IMR-90 (cell line): ENCODE data around the gene BAD. TPM values are rescaled to one million over a fixed set of nuclear protein-coding genes. Genes with fewer than 3 reads are reported as not detected.

Experiments
- ATAC-seq: fragments of 200-7000 bp; cut with Tn5 transposase; 2 replicates; pipeline ENCODE4 v1.9.1; 2020; ENCODE audit warnings: low read depth, mild to moderate bottlenecking, moderate library complexity
- BruUV-seq: library from RNA; stranded (reverse); fragments of 400-500 nt; replicated peaks from 2 replicates; lab custom pipeline; 2021; lab: Mats Ljungman, UMichigan
- CTCF ChIA-PET: fragments of 300-600 bp; formaldehyde crosslinking; extraction: SDS; loops from one replicate; lab custom pipeline; 2021; ENCODE audit warnings: antibody characterized with exemption; lab: Yijun Ruan, JAX
- POLR2A ChIA-PET: fragments of 300-600 bp; sonication (Branson Sonifier 250); formaldehyde crosslinking; loops from one replicate; lab custom pipeline; 2022; ENCODE audit warnings: antibody characterized with exemption; ENCODE audit not compliant: unreplicated experiment; lab: Charles Lee
- DNase-seq: peaks from one replicate; pipeline ENCODE4 v3.0.0; 2013
- H2AFZ ChIP-seq: replicated peaks from 2 replicates; pipeline ENCODE3; 2013; ENCODE audit warnings: low read length, mild to moderate bottlenecking; ENCODE audit not compliant: poor library complexity
- H2AK5ac ChIP-seq: 2 replicates; pipeline ENCODE4 v1.6.1; 2013; ENCODE audit warnings: low read depth, low read length, inconsistent platforms
- H2AK9ac ChIP-seq: replicated peaks from 2 replicates; pipeline ENCODE3; 2013; ENCODE audit warnings: mild to moderate bottlenecking, low read depth, low read length, moderate library complexity; ENCODE audit not compliant: poor library complexity
- H2BK120ac ChIP-seq: 2 replicates; pipeline ENCODE4 v1.6.1; 2013; ENCODE audit warnings: low read depth, low read length, inconsistent platforms
- H2BK15ac ChIP-seq: 3 replicates; pipeline ENCODE4 v1.6.1; 2013; ENCODE audit warnings: low read depth, low read length, inconsistent platforms
- H2BK20ac ChIP-seq: 2 replicates; pipeline ENCODE4 v1.6.1; 2013; ENCODE audit warnings: low read depth, mild to moderate bottlenecking, inconsistent platforms, low read length, moderate library complexity
- H2BK5ac ChIP-seq: 2 replicates; pipeline ENCODE4 v1.6.1; 2013; ENCODE audit warnings: mild to moderate bottlenecking, low read depth, low read length, inconsistent platforms; ENCODE audit not compliant: poor library complexity, severe bottlenecking
- H3K14ac ChIP-seq: replicated peaks from 2 replicates; pipeline ENCODE4 v1.6.1; 2013; ENCODE audit warnings: low read depth, low read length, inconsistent platforms
- H3K18ac ChIP-seq: 2 replicates; pipeline ENCODE4 v1.6.1; 2013; ENCODE audit warnings: low read depth, low read length, control low read depth
- H3K23ac ChIP-seq: 2 replicates; pipeline ENCODE4 v1.6.1; 2013; ENCODE audit warnings: low read depth, low read length, inconsistent platforms
- H3K27ac ChIP-seq: 2 replicates; pipeline ENCODE4 v1.5.1; 2013; ENCODE audit warnings: mild to moderate bottlenecking, control low read depth, low read length; ENCODE audit not compliant: insufficient read depth
- H3K27me3 ChIP-seq: 2 replicates; pipeline ENCODE4 v1.6.1; 2013; ENCODE audit warnings: low read length; ENCODE audit not compliant: control insufficient read depth, insufficient read depth
- H3K36me3 ChIP-seq: 2 replicates; pipeline ENCODE4 v1.6.1; 2013; ENCODE audit warnings: low read length, mixed read lengths; ENCODE audit not compliant: control insufficient read depth, insufficient read depth
- H3K4ac ChIP-seq: 2 replicates; pipeline ENCODE4 v1.6.1; 2013; ENCODE audit warnings: low read depth, low read length, inconsistent platforms
- H3K4me1 ChIP-seq: 2 replicates; pipeline ENCODE4 v1.6.1; 2013; ENCODE audit warnings: low read length, mixed read lengths; ENCODE audit not compliant: control insufficient read depth, insufficient read depth
- H3K4me2 ChIP-seq: 2 replicates; pipeline ENCODE4 v1.6.1; 2013; ENCODE audit warnings: low read depth, mild to moderate bottlenecking, control low read depth, low read length, moderate library complexity
- H3K4me3 ChIP-seq: 2 replicates; pipeline ENCODE4 v1.5.1; 2013; ENCODE audit warnings: low read depth, mild to moderate bottlenecking, control low read depth, low read length, moderate library complexity; ENCODE audit not compliant: insufficient read depth
- H3K56ac ChIP-seq: 2 replicates; pipeline ENCODE4 v1.6.1; 2013; ENCODE audit warnings: low read length, inconsistent platforms; ENCODE audit not compliant: insufficient read depth; ENCODE audit errors: extremely low read depth
- H3K79me1 ChIP-seq, 2 experiments: 2 replicates each; pipeline ENCODE4 v1.6.1; 2013; ENCODE audit warnings: low read length in 2 of 2, inconsistent platforms in 1 of 2, low read depth in 1 of 2
- H3K9ac ChIP-seq: 2 replicates; pipeline ENCODE4 v1.6.1; 2013; ENCODE audit warnings: low read depth, low read length, control low read depth
- H3K9me1 ChIP-seq: 2 replicates; pipeline ENCODE4 v1.6.1; 2013; ENCODE audit warnings: low read length, inconsistent platforms; ENCODE audit not compliant: insufficient read depth
- H3K9me3 ChIP-seq: 2 replicates; pipeline ENCODE4 v1.6.1; 2013; ENCODE audit warnings: low read length; ENCODE audit not compliant: control insufficient read depth, insufficient read depth
- H4K20me1 ChIP-seq: 2 replicates; pipeline ENCODE4 v1.6.1; 2013; ENCODE audit warnings: low read length, inconsistent platforms; ENCODE audit not compliant: insufficient read depth
- H4K5ac ChIP-seq: 2 replicates; pipeline ENCODE4 v1.6.1; 2013; ENCODE audit warnings: mild to moderate bottlenecking, low read depth, low read length, control low read depth
- H4K8ac ChIP-seq, 2 experiments: 2 replicates each; pipeline ENCODE4 v1.6.1; 2013; ENCODE audit warnings: low read depth in 2 of 2, low read length in 2 of 2, control low read depth in 1 of 2, inconsistent platforms in 1 of 2
- H4K91ac ChIP-seq: 2 replicates; pipeline ENCODE4 v1.6.1; 2013; ENCODE audit warnings: low read depth, low read length, inconsistent platforms; ENCODE audit not compliant: insufficient read depth
- BHLHE40 ChIP-seq: fragments of 150-350 bp; IDR thresholded peaks from 2 replicates; pipeline ENCODE4 v1.6.1; 2016; ENCODE audit warnings: mild to moderate bottlenecking, low read depth, low read length
- CEBPB ChIP-seq: IDR thresholded peaks from 2 replicates; pipeline ENCODE4 v1.6.1; 2012; ENCODE audit warnings: low read depth, low read length, improper control_type of control experiment
- CHD1 ChIP-seq: IDR thresholded peaks from 2 replicates; pipeline ENCODE4 v1.6.1; 2012; ENCODE audit warnings: low read depth, low read length, improper control_type of control experiment
- CTCF ChIP-seq: conservative IDR thresholded peaks from 2 replicates; pipeline ENCODE4 v1.5.1; 2012; ENCODE audit warnings: mild to moderate bottlenecking, low read depth, low read length, improper control_type of control experiment
- FOS ChIP-seq: fragments of 150-350 bp; IDR thresholded peaks from 2 replicates; pipeline ENCODE4 v1.6.1; 2016; ENCODE audit warnings: low read depth, low read length
- MAFK ChIP-seq: IDR thresholded peaks from 2 replicates; pipeline ENCODE4 v1.6.1; 2012; ENCODE audit warnings: low read depth, low read length, improper control_type of control experiment
- MAZ ChIP-seq: IDR thresholded peaks from 2 replicates; pipeline ENCODE4 v1.6.1; 2012; ENCODE audit warnings: low read depth, mild to moderate bottlenecking, low read length, improper control_type of control experiment, moderate library complexity, borderline replicate concordance
- MXI1 ChIP-seq: IDR thresholded peaks from 2 replicates; pipeline ENCODE4 v1.6.1; 2012; ENCODE audit warnings: low read depth, mild to moderate bottlenecking, low read length, moderate library complexity, borderline replicate concordance
- NFE2L2 ChIP-seq: fragments of 150-350 bp; IDR thresholded peaks from 2 replicates; pipeline ENCODE4 v1.6.1; 2016; ENCODE audit warnings: low read depth, mild to moderate bottlenecking, low read length
- POLR2A ChIP-seq: IDR thresholded peaks from 2 replicates; pipeline ENCODE4 v1.6.1; 2012; ENCODE audit warnings: mild to moderate bottlenecking, low read depth, low read length
- RAD21 ChIP-seq: IDR thresholded peaks from 2 replicates; pipeline ENCODE4 v1.6.1; 2012; ENCODE audit warnings: low read length, improper control_type of control experiment
- RCOR1 ChIP-seq: IDR thresholded peaks from 2 replicates; pipeline ENCODE4 v1.6.1; 2012; ENCODE audit warnings: mild to moderate bottlenecking, low read length, improper control_type of control experiment; ENCODE audit not compliant: insufficient replicate concordance
- RFX5 ChIP-seq: IDR thresholded peaks from 2 replicates; pipeline ENCODE4 v1.8.0; 2012; ENCODE audit warnings: low read depth, mild to moderate bottlenecking, low read length, moderate library complexity
- SMC3 ChIP-seq: fragments of 150-350 bp; IDR thresholded peaks from 2 replicates; pipeline ENCODE4 v1.6.1; 2016; ENCODE audit warnings: low read depth, mild to moderate bottlenecking, antibody characterized with exemption, low read length, moderate library complexity
- USF2 ChIP-seq: fragments of 150-350 bp; IDR thresholded peaks from 2 replicates; pipeline ENCODE4 v1.6.1; 2017; ENCODE audit warnings: mild to moderate bottlenecking, antibody characterized with exemption, low read length, low read depth
- WGBS, 2 experiments: methylation state at CpG; one replicate each; pipeline versions ENCODE4 v1.1.5 to v1.1.7; 2013; ENCODE audit warnings: missing lambda C conversion rate in 2 of 2; ENCODE audit not compliant: insufficient read length in 1 of 2; ENCODE audit errors: extremely low coverage in 2 of 2; 5-methylcytosine and 5-hydroxymethylcytosine counted together
- dilution Hi-C: fragments of 300-500 bp; cut with HindIII; formaldehyde crosslinking; loops from one replicate; pipeline ENCODE4 v1.14.3; 2018; ENCODE audit warnings: low sequenced_read_pairs; ENCODE audit not compliant: unreplicated experiment
- in situ Hi-C: fragments of 300-500 bp; cut with MboI; formaldehyde crosslinking; loops from 3 replicates; pipeline ENCODE4 v1.14.3; 2019; ENCODE audit warnings: low sequenced_read_pairs, inconsistent platforms, mixed read lengths
- intact Hi-C: fragments of 100-400 bp; cut with micrococcal nuclease; formaldehyde crosslinking; loops from 2 replicates; pipeline ENCODE4 v1.10.0; 2022
- polyA plus RNA-seq, 3 experiments: library from polyadenylated mRNA; depleted of rRNA; stranded (reverse); fragments of >200 nt; gene quantifications; 2 replicates each; pipeline ENCODE4 v1.2.3, GENCODE V29; 2012; ENCODE audit warnings: low replicate concordance in 1 of 3
- total RNA-seq: library from RNA; depleted of rRNA; stranded (reverse); fragments of >200 nt; gene quantifications from 2 replicates; pipeline ENCODE4 v1.2.3, GENCODE V29; 2012
- TF ChIP-seq, protein P1 (sequence below): fragments of 150-350 bp; IDR thresholded peaks from 2 replicates; pipeline ENCODE4 v1.6.1; 2016; ENCODE audit warnings: low read depth, mild to moderate bottlenecking, low read length, moderate library complexity, borderline replicate concordance

BAD gene
- total and polyA plus RNA-seq, 2 of the 4 experiments (the other 2 are of a cell fraction), result 30.3 to 68.0 TPM

DNA sequence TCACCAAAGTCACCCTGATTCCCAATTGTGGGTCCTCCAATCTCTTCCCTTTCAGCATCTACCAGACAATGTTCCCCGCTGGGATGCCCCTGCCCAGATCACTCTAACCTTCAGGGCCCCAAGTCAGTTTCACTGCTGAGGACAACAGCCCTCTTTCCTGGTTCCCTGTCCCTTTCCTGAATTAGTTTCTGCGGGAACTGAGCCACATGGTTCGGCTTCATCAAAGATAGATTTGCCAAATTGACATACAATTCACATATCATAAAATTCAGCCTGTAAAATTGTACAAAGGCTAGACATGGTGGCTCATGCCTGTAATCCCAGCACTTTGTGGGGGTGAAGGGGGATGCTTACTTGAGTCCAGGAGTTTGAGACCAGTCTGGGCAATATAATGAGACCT is 43.5 kb upstream of the BAD start:
- Histone ChIP-seq H3K9me1 (peaks cover 6% of the 10 kb centered on the region), H3K4me1 (peaks cover 11% of the 10 kb centered on the region), H2AFZ (no peak overlapping the region), H4K91ac (no peak overlapping the region), H2BK120ac (no peak overlapping the region), H3K4me3 (no peak overlapping the region), H3K14ac (no peak overlapping the region), H3K9me3 (0 out of 2 replicates have a peak, but pooled peaks cover 2% of the 10 kb centered on the region), H2BK15ac (no peak overlapping the region), H3K4ac (no peak overlapping the region), H4K20me1 (no peaks in the 10 kb centered on the region), H3K27ac (no peak overlapping the region), H3K4me2 (no peak overlapping the region), H2BK20ac (no peak overlapping the region), H3K27me3 (no peaks in the 10 kb centered on the region; the same call in 1 of the 2 replicates), H3K9ac (no peak overlapping the region), H3K79me1 (no peaks in the 10 kb centered on the region), H3K36me3 (peaks cover 3% of the 10 kb centered on the region; the same call in 1 of the 2 replicates), H2BK5ac (no peak overlapping the region), H2AK5ac (no peak overlapping the region), H4K5ac (no peak overlapping the region), H2AK9ac (no peak overlapping the region), H3K23ac (no peak overlapping the region), H3K18ac (no peak overlapping the region), H4K8ac (no peak overlapping the region), H3K56ac (no peak overlapping the region)
- dilution Hi-C loops (no loop called here), in situ Hi-C loops (no loop called here), intact Hi-C loops (no loop called here)
- POLR2A ChIA-PET, result no interaction called here
- BruUV-seq, result no TSS peak
- ATAC-seq (no peak), DNase-seq (no peak)
- TF ChIP-seq MXI1 (no peak), MAFK (no peak), USF2 (no peak), RFX5 (no peak), CEBPB (no peak), RCOR1 (no peak), MAZ (no peak), CHD1 (no peak), RAD21 (no peak), FOS (no peak), CTCF (no peak), BHLHE40 (no peak), POLR2A (no peak), NFE2L2 (no peak), SMC3 (no peak)
- TF ChIP-seq, protein P1, sequence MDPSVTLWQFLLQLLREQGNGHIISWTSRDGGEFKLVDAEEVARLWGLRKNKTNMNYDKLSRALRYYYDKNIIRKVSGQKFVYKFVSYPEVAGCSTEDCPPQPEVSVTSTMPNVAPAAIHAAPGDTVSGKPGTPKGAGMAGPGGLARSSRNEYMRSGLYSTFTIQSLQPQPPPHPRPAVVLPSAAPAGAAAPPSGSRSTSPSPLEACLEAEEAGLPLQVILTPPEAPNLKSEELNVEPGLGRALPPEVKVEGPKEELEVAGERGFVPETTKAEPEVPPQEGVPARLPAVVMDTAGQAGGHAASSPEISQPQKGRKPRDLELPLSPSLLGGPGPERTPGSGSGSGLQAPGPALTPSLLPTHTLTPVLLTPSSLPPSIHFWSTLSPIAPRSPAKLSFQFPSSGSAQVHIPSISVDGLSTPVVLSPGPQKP, result no peak
- CTCF ChIA-PET, result no interaction called here
- 80% methylated on average over 1 of the region's 3 CpGs; no CpG with 5 or more reads in 1 of the 2 experiments for WGBS, 2 experiments
